NT2/D1 (cell line): ENCODE data around the gene RB1.

Experiments used
- SUZ12 ChIP-seq: IDR thresholded peaks from 2 replicates; pipeline ENCODE4 v1.6.1; 2011; ENCODE audit not compliant: insufficient read length, insufficient read depth; ENCODE audit errors: extremely low read depth
- YY1 ChIP-seq: IDR thresholded peaks from 2 replicates; pipeline ENCODE4 v1.6.1; 2011; ENCODE audit not compliant: insufficient read length, insufficient read depth
- ZNF274 ChIP-seq: IDR thresholded peaks from 2 replicates; pipeline ENCODE4 v1.6.1; 2011; ENCODE audit warnings: mild to moderate bottlenecking, low read depth, low read length

- no peak for TF ChIP-seq ZNF274
- no peak for TF ChIP-seq SUZ12
- TF ChIP-seq YY1 = no peak
Measured at GRCh38 chr13:48437371-48437770, 133.8 kb downstream of the RB1 start.
